Measurements from ENCODE around the gene CIZ1. TPM values are rescaled to one million over a fixed set of nuclear protein-coding genes. Genes with fewer than 3 reads are reported as not detected.

CIZ1 gene
- total and polyA plus RNA-seq, 3 donors from 2014 or later, result 114 to 159 (median 115) TPM

DNA sequence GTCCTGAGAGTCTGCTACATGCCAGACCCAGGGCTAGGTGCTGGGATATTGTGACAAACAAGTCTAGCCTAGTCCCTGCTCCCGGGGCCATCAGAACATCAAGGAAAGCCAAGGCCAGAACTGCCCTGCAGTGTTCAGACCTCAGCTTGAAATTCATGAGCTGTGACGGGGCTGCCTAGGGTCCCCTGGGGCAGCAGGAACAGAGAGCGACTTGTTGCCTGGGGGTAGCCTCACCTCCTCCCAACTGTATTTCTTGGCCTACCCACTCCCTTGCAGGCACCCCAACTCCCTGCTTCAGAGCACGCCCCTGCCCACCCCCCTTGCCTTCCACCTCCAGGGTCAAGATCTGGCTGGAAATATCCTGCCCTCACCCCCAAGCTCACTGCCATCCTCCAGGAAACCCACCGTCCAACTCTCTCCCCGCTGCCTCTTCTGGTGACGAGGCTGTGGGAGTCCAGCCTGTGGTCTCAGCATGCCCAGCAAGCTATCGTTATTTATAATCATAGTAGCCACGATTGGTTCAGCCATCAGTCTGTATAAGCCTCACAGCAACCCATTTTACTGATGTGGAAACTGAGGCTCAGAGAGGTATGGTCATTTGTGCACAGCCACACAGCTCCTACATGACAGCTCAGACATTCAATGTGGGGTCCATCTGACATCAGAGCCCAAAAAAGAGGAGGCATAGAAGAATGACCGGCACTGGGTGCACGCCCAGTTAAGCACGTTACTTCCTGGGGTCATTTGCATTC is 22.6 kb upstream of the CIZ1 start:
- H3K9me3 ChIP-seq, result no peaks in the 10 kb centered on the region
- no peak overlapping the region for H3K27ac ChIP-seq
- intact Hi-C loops (cut with DNase I; ENCODE audit: low total_unique reads), result no loop called here
- WGBS, 2 donors, result 88 to 90% methylated on average over 12 of the region's 12 CpGs
- no peak overlapping the region for H3K4me3 ChIP-seq
- H3K4me1 ChIP-seq, result no peaks in the 10 kb centered on the region
- H3K36me3 ChIP-seq (ENCODE audit: low read depth, missing control alignments), result no peaks in the 10 kb centered on the region
- no peak for DNase-seq
- H3K27me3 ChIP-seq, result no peaks in the 10 kb centered on the region
- TF ChIP-seq, protein P1, sequence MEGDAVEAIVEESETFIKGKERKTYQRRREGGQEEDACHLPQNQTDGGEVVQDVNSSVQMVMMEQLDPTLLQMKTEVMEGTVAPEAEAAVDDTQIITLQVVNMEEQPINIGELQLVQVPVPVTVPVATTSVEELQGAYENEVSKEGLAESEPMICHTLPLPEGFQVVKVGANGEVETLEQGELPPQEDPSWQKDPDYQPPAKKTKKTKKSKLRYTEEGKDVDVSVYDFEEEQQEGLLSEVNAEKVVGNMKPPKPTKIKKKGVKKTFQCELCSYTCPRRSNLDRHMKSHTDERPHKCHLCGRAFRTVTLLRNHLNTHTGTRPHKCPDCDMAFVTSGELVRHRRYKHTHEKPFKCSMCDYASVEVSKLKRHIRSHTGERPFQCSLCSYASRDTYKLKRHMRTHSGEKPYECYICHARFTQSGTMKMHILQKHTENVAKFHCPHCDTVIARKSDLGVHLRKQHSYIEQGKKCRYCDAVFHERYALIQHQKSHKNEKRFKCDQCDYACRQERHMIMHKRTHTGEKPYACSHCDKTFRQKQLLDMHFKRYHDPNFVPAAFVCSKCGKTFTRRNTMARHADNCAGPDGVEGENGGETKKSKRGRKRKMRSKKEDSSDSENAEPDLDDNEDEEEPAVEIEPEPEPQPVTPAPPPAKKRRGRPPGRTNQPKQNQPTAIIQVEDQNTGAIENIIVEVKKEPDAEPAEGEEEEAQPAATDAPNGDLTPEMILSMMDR (IDR thresholded peaks at IDR 0.05), result no peak
- no peak for TF ChIP-seq POLR2A (IDR thresholded peaks at IDR 0.05)

GRCh38 chr9:128211981-128212281 is 20.6 kb upstream of the CIZ1 start:
- TF ChIP-seq, protein P1 (IDR thresholded peaks at IDR 0.05), result no peak
- no peak for TF ChIP-seq POLR2A (IDR thresholded peaks at IDR 0.05)
- no peak for DNase-seq
- no peaks in the 10 kb centered on the region for H3K4me1 ChIP-seq
- no peaks in the 10 kb centered on the region for H3K36me3 ChIP-seq (ENCODE audit: low read depth, missing control alignments)
- 83 to 93% methylated on average over 1 to 2 of the region's 2 CpGs for WGBS, 2 donors
- H3K27ac ChIP-seq, result no peak overlapping the region
- no peak overlapping the region for H3K4me3 ChIP-seq
- no peaks in the 10 kb centered on the region for H3K27me3 ChIP-seq
- H3K9me3 ChIP-seq, result no peaks in the 10 kb centered on the region
- intact Hi-C loops (cut with DNase I; ENCODE audit: low total_unique reads), result no loop called here

- DNase-seq, result no peak
- TF ChIP-seq, protein P1 (IDR thresholded peaks at IDR 0.05), result no peak
- TF ChIP-seq POLR2A (IDR thresholded peaks at IDR 0.05), result no peak
- H3K36me3 ChIP-seq (ENCODE audit: low read depth, missing control alignments), result no peaks in the 10 kb centered on the region
- H3K4me3 ChIP-seq, result no peak overlapping the region
- H3K4me1 ChIP-seq, result no peaks in the 10 kb centered on the region
- 71 to 74% methylated on average over 12 of the region's 12 CpGs for WGBS, 2 donors
- intact Hi-C loops (cut with DNase I; ENCODE audit: low total_unique reads), result no loop called here
- no peaks in the 10 kb centered on the region for H3K27me3 ChIP-seq
- H3K9me3 ChIP-seq, result no peaks in the 10 kb centered on the region
- no peak overlapping the region for H3K27ac ChIP-seq
Observed at GRCh38 chr9:128211186-128211980, 20.0 kb upstream of the CIZ1 start.

GRCh38 chr9:128208946-128209669 is 17.7 kb upstream of the CIZ1 start:
- intact Hi-C loops (cut with DNase I; ENCODE audit: low total_unique reads), result no loop called here
- no peaks in the 10 kb centered on the region for H3K27me3 ChIP-seq
- H3K4me1 ChIP-seq, result no peaks in the 10 kb centered on the region
- no peak overlapping the region for H3K4me3 ChIP-seq
- H3K36me3 ChIP-seq (ENCODE audit: low read depth, missing control alignments), result no peaks in the 10 kb centered on the region
- TF ChIP-seq POLR2A (IDR thresholded peaks at IDR 0.05), result no peak
- TF ChIP-seq, protein P1 (IDR thresholded peaks at IDR 0.05), result no peak
- no peak overlapping the region for H3K27ac ChIP-seq
- H3K9me3 ChIP-seq, result no peaks in the 10 kb centered on the region
- WGBS, 2 donors, result 76% methylated on average over 14 to 15 of the region's 15 CpGs
- no peak for DNase-seq
